ENCODE data around the gene ANHX. TPM values are rescaled to one million over a fixed set of nuclear protein-coding genes. Genes with fewer than 3 reads are reported as not detected.

Gene ANHX
- total RNA-seq, 2 donors from 2014 or later = not detected

DNA sequence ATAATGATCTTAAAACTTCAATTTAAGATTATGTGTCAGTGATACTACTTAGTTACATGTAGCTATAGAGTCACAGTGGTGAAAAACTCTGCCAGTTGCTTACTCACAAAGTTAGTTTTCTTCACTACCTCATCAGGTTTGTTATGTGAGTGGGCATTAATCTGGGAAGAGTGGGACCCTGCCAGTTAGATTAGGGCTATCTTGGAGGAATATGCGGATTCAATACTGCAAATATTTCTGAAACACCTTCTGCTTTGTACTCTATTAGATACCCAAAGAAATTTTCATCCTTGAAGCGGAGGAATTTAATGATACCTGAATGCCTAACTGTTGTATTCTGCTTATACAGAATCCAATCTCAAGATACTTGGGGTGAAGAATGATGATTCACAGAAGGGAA is 29.3 kb downstream of the ANHX start:
- no peak for DNase-seq
- intact Hi-C loops (cut with DNase I, micrococcal nuclease) = no loop called here
- no peak for ATAC-seq

DNA sequence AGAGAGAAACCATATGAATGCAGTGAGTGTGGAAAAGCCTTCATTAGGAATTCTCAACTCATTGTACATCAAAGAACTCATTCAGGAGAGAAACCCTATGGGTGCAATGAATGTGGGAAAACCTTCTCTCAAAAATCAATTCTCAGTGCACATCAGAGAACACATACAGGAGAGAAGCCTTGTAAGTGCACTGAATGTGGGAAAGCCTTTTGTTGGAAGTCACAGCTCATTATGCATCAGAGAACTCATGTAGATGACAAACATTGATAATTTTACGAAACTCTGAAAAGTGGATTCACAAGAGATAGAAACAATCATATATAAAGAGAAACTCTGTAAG is 31.4 kb downstream of the ANHX start:
- DNase-seq (no peak), ATAC-seq (no peak)
- intact Hi-C loops (cut with DNase I, micrococcal nuclease) = no loop called here

DNA sequence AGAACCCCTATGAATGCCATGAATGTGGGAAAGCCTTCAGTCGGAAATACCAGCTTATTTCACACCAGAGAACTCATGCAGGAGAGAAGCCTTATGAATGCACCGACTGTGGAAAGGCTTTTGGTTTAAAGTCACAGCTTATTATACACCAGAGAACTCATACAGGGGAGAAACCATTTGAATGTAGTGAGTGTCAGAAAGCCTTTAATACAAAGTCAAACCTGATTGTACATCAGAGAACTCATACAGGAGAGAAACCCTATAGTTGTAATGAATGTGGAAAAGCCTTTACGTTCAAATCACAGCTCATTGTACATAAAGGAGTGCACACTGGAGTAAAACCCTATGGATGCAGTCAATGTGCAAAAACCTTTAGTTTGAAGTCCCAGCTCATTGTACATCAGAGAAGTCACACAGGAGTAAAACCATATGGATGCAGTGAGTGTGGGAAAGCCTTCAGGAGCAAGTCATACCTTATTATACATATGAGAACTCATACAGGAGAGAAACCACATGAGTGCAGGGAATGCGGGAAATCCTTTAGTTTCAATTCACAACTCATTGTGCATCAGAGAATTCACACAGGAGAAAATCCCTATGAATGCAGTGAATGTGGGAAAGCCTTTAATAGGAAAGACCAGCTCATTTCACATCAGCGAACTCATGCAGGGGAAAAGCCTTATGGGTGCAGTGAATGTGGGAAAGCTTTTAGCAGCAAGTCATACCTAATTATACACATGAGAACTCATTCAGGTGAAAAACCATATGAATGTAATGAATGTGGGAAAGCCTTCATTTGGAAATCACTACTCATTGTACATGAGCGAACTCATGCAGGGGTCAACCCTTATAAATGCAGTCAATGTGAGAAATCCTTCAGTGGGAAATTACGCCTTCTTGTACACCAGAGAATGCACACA is 32.1 kb downstream of the ANHX start:
- no peak for DNase-seq
- intact Hi-C loops (cut with DNase I, micrococcal nuclease) = no loop called here
- no peak for ATAC-seq

DNA sequence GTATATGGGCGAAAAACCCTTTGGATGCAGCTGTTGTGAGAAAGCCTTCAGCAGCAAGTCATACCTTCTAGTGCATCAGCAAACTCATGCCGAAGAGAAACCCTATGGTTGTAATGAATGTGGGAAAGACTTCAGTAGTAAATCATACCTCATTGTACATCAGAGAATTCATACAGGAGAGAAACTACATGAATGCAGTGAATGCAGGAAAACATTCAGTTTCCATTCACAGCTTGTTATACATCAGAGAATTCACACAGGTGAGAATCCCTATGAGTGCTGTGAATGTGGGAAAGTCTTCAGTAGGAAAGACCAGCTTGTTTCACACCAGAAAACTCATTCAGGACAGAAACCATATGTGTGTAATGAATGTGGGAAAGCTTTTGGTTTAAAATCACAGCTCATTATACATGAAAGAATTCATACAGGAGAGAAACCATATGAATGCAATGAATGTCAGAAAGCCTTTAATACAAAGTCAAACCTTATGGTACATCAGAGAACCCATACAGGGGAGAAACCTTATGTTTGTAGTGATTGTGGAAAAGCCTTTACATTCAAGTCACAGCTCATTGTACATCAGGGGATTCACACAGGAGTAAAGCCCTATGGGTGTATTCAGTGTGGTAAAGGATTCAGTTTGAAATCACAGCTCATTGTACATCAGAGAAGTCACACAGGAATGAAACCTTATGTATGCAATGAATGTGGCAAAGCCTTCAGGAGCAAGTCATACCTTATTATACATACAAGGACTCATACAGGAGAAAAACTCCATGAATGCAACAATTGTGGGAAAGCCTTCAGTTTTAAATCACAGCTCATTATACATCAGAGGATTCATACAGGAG is 33.0 kb downstream of the ANHX start:
- ATAC-seq (no peak), DNase-seq (no peak)
- intact Hi-C loops (cut with DNase I, micrococcal nuclease) = no loop called here

DNA sequence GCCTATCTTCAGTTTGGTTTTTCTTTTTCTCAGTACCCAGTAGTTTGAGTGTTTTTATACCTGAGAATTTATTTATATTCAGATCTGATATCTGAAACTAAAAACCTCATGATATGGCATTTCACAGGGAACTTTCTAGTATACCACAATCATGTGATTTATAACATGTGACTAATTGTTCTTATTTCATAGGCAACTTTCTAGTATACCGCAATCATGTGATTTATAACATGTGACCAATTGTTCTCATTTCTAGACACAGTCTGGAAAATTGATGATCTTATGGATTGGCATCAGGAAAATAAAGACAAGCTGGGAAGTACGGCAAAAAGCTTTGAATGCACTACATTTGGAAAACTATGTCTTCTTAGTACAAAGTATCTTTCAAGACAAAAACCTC is 33.8 kb downstream of the ANHX start:
- ATAC-seq (no peak), DNase-seq (no peak)
- intact Hi-C loops (cut with DNase I, micrococcal nuclease) = no loop called here

DNA sequence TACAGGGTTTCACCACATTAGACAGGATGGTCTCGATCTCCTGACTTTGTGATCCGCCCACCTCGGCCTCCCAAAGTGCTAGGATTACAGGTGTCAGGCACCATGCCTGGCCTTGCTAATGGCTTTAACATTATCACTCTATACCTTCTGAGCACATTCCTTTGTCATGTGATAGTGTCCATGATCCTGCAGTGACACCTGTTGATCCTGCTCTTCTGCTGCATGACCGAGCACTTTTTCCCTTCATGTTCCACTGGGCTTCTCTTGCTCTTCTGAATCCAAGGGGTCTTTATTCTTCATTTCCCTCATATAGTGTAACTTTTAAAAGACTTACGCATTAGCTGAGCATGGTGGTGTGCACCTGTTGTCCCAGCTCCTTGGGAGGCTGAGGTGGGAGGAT is 42.8 kb downstream of the ANHX start:
- no peak for DNase-seq
- intact Hi-C loops (cut with DNase I, micrococcal nuclease) = no loop called here
- ATAC-seq = no peak

DNA sequence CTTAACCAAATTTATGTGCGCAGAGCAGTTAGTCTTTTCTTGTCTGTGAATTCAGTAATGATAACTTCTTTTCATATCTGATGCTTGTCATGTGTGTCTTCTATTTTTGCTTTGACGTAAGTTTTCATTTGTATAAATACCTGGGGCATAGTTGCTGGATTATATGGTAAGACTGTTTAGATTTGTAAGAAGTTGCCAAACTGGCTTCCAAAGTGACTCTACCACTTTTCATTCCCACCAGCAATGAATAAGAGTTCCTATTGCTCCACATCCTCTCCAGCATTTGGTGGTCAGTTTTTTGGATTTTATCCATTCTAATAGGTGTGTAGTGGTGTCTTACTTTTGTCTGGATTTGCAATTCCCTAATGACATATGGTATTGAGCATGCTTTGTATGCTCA is 45.5 kb downstream of the ANHX start:
- ATAC-seq = no peak
- intact Hi-C loops (cut with DNase I, micrococcal nuclease) = no loop called here
- no peak for DNase-seq

DNA sequence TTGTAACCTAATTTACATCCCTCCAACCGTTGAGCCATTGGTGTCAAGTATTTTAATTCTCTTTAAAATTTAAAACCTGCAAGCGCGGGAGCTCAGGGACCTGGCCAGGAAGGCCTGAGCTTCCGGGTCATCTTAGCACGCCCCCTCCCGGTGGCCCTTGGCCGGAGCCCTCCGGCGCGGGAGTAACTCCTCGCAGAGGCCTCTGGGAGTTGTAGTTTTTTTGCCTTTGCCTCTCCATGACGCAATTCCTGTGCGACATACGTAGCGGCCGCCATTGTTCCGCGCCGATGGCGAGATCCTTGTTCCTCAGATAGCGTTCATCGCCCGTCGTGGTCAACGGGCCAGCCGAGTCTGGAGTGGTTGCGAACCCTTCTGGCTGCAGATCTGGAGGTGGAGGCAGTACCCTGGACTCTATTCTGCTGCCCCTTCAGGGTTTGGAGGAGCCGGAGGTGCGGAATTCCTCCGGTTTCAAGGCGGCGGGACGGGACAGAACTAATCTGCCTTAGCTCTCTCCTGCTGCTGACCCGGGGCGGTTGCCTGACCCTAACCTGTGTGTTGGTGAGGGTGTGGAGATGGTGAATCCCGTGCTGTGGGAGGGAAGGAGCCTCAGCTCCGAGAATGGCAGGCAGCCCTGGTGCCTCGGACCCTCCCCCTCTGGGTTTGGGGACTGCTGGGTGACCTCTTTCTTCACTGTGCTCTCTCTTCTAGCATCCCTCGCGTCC is 54.3 kb downstream of the ANHX start, which contains the start of gene ZNF268:
Gene ZNF268, plus strand, starts transcription at position 258 of the 722 bp plus-strand sequence. CDS start 503 bp downstream, outside the sequence.
- DNase-seq = peak; percentile 92 to 97
- intact Hi-C loops (cut with DNase I, micrococcal nuclease) = no loop called here
- peak; percentile 99 for ATAC-seq

DNA sequence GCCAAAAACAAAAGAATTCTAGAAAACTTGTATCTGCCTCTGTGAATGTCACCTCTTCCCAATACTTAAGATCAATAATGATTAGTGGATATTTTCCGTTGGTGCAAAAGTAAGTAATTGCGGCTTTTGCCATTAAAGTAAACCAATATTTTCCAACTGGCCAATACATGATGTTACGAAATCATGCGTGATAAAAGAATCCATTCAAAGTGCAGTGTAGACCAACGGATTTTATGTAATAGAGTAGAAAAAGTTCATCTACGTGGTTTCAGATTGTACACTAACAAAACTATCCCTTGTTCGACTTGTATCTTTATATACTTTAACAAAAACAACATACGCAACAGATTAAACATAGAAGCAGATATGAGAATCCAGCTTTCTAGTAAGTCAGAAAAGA is 55.0 kb downstream of the ANHX start:
- DNase-seq (no peak), ATAC-seq (no peak)
- intact Hi-C loops (cut with DNase I, micrococcal nuclease) = no loop called here

DNA sequence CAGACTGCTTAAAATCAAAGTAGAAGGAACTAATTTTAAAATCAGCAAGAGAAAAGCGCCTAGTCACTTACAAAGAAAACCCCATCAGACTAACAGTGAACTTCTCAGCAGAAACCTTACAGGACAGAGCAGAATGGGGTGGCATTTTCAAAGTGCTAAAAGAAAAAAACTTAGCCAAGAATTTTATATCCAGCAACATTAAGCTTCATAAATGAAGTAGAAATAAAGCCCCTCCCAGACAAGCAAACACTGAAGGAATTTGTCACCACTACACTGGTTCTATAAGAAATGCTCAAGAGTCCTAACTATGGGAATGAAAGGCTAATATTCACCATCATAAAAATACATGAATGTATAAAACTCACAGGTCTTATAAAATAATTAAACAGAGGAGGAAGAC is 60.8 kb downstream of the ANHX start:
- intact Hi-C loops (cut with DNase I, micrococcal nuclease) = no loop called here
- DNase-seq (no peak), ATAC-seq (no peak)

DNA sequence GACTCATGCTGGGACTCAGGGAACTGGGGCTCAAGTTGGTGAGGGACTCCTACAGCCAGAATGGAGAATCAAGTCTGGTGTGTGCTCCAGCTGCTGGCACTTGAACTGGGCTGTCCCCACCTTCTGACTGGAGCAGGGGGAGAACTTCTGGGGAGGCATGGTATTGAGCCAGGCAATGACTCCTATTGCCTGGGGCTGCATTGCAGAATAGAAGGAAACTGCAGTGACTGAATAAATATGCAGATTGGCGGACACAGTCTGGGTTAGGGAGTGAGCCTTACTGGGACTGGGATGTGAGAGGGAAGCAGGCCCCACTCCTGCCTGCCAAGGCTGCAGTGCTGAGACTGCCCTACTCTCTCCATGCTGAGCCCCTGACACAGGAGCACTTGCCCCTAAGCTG is 63.2 kb downstream of the ANHX start:
- DNase-seq = no peak
- intact Hi-C loops (cut with DNase I, micrococcal nuclease) = no loop called here
- ATAC-seq = no peak

Other genes with a start within 250 kb of the ANHX start
- 1 to 10 TPM; 8.4 to 8.5 TPM for gene ZNF26, start 249.5 kb downstream of the ANHX start, total RNA-seq
- 10 to 100 TPM; 12.8 to 16.9 TPM for gene ZNF84, start 198.4 kb downstream of the ANHX start, total RNA-seq
- gene ZNF140, start 155.0 kb downstream of the ANHX start, total RNA-seq = 10 to 100 TPM; 10.6 to 11.6 TPM
- 1 to 10 TPM; 1.4 to 1.6 TPM for gene ZNF891, start 105.6 kb downstream of the ANHX start, total RNA-seq
- 1 to 10 TPM; 3.5 to 7.5 TPM for gene ZNF10, start 105.2 kb downstream of the ANHX start, total RNA-seq
- gene ZNF268, start 54.4 kb downstream of the ANHX start, total RNA-seq = 10 to 100 TPM; 13.0 to 15.7 TPM